Measurements from ENCODE around the gene RALGAPA2. TPM values are rescaled to one million over a fixed set of nuclear protein-coding genes. Genes with fewer than 3 reads are reported as not detected.

The RALGAPA2 gene
- total and polyA plus RNA-seq, 3 donors from 2014 or later, result 26.9 to 61.5 (median 59.2) TPM

- WGBS, 2 donors, result 92 to 97% methylated on average over 5 of the region's 5 CpGs
- H3K27ac ChIP-seq, result no peak overlapping the region
- peaks cover 8% of the 10 kb centered on the region for H3K4me1 ChIP-seq
- intact Hi-C loops (cut with DNase I; ENCODE audit: low total_unique reads), result no loop called here
- H3K9me3 ChIP-seq, result no peaks in the 10 kb centered on the region
- no peaks in the 10 kb centered on the region for H3K27me3 ChIP-seq
- H3K4me3 ChIP-seq, result no peak overlapping the region
- TF ChIP-seq POLR2A (IDR thresholded peaks at IDR 0.05) (no peak), CTCF (IDR thresholded peaks at IDR 0.05) (no peak)
- H3K36me3 ChIP-seq (ENCODE audit: low read depth, missing control alignments), result no peaks in the 10 kb centered on the region
- DNase-seq, result no peak
Observed at GRCh38 chr20:20520776-20521175, 191.7 kb downstream of the RALGAPA2 start.

- no peak overlapping the region for H3K4me3 ChIP-seq
- DNase-seq, result no peak
- H3K4me1 ChIP-seq, result no peaks in the 10 kb centered on the region
- H3K36me3 ChIP-seq (ENCODE audit: low read depth, missing control alignments), result no peaks in the 10 kb centered on the region
- H3K9me3 ChIP-seq, result no peaks in the 10 kb centered on the region
- intact Hi-C loops (cut with DNase I; ENCODE audit: low total_unique reads), result no loop called here
- H3K27ac ChIP-seq, result no peak overlapping the region
- H3K27me3 ChIP-seq, result no peaks in the 10 kb centered on the region
- TF ChIP-seq CTCF (IDR thresholded peaks at IDR 0.05) (no peak), POLR2A (IDR thresholded peaks at IDR 0.05) (no peak)
Observed at GRCh38 chr20:20519269-20519668, 193.2 kb downstream of the RALGAPA2 start.

DNA sequence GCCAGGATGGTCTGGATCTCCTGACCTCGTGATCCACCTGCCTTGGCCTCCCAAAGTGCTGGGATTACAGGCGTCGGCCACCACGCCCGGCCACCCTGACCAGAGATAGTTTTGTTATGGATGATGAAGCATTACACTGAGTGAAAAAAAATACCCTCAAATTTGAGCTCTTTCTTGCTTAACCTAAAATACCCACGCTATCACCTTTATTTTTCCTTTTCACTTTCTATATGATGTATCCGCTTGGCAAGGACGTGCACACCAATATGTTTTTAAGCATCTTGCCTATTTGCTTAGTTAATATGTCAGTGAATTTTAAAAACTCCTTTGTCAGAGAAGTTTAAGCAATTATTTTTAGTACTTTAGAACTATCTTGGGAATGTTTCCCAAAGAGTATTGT, 194.2 kb downstream of the RALGAPA2 start:
- H3K4me3 ChIP-seq, result no peak overlapping the region
- H3K4me1 ChIP-seq, result no peaks in the 10 kb centered on the region
- DNase-seq, result no peak
- no peaks in the 10 kb centered on the region for H3K27me3 ChIP-seq
- 94% methylated on average over 8 of the region's 8 CpGs for WGBS, 2 donors
- intact Hi-C loops (cut with DNase I; ENCODE audit: low total_unique reads), result no loop called here
- H3K36me3 ChIP-seq (ENCODE audit: low read depth, missing control alignments), result no peaks in the 10 kb centered on the region
- TF ChIP-seq CTCF (IDR thresholded peaks at IDR 0.05) (no peak), POLR2A (IDR thresholded peaks at IDR 0.05) (no peak)
- H3K27ac ChIP-seq, result no peak overlapping the region
- no peaks in the 10 kb centered on the region for H3K9me3 ChIP-seq

DNA sequence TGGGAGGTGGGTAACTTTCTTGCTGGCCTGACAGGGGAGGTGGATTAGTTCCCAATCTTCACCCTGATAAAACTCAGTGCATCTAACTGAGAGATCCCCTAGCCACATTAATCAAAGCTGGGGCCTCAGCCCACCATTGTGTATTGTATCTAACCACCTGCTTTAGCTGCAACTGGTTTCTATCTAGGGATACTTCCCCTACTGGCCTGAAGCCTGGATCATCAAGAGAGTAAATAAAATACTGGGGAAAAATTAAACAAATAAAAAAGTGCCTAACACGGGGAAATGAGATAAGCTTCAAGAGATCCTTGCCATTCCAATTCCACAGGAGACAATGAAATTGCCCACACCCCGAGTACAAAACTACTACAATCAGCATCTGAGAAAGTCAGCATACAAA, 195.1 kb downstream of the RALGAPA2 start:
- no peak overlapping the region for H3K4me3 ChIP-seq
- intact Hi-C loops (cut with DNase I; ENCODE audit: low total_unique reads), result no loop called here
- no peak overlapping the region for H3K27ac ChIP-seq
- H3K27me3 ChIP-seq, result no peaks in the 10 kb centered on the region
- no peak for DNase-seq
- H3K4me1 ChIP-seq, result no peaks in the 10 kb centered on the region
- H3K9me3 ChIP-seq, result no peaks in the 10 kb centered on the region
- H3K36me3 ChIP-seq (ENCODE audit: low read depth, missing control alignments), result no peaks in the 10 kb centered on the region
- 82 to 89% methylated on average over 2 of the region's 2 CpGs for WGBS, 2 donors
- TF ChIP-seq POLR2A (IDR thresholded peaks at IDR 0.05) (no peak), CTCF (IDR thresholded peaks at IDR 0.05) (no peak)

GRCh38 chr20:20513720-20514119, 198.7 kb downstream of the RALGAPA2 start:
- H3K4me3 ChIP-seq, result no peak overlapping the region
- no peak for TF ChIP-seq POLR2A (IDR thresholded peaks at IDR 0.05)
- no peak for TF ChIP-seq CTCF (IDR thresholded peaks at IDR 0.05)
- H3K27ac ChIP-seq, result no peak overlapping the region
- H3K9me3 ChIP-seq, result no peaks in the 10 kb centered on the region
- 56 to 84% methylated on average over 1 of the region's 1 CpG for WGBS, 2 donors
- no peaks in the 10 kb centered on the region for H3K27me3 ChIP-seq
- H3K4me1 ChIP-seq, result no peaks in the 10 kb centered on the region
- no peaks in the 10 kb centered on the region for H3K36me3 ChIP-seq (ENCODE audit: low read depth, missing control alignments)
- intact Hi-C loops (cut with DNase I; ENCODE audit: low total_unique reads), result no loop called here
- no peak for DNase-seq

All from testis (tissue), 3 donors.